Subcutaneous abdominal adipose tissue (tissue), 5 donors: ENCODE measurements around the gene UNKL.

ENCODE experiments used
- H3K27ac ChIP-seq: one replicate; pipeline ENCODE4 v1.7.0; 2013; ENCODE audit warnings: low read depth, mild to moderate bottlenecking, inconsistent platforms, low read length, moderate library complexity
- H3K27me3 ChIP-seq, 5 donors: one replicate each; pipeline ENCODE4 v1.7.0; 2013; ENCODE audit warnings: low read length in 5 of 5, inconsistent platforms in 1 of 5; ENCODE audit not compliant: control insufficient read depth in 5 of 5, insufficient read depth in 4 of 5
- H3K36me3 ChIP-seq, 5 donors: one replicate each; pipeline ENCODE4 v1.7.0; 2013; ENCODE audit warnings: low read length in 5 of 5; ENCODE audit not compliant: control insufficient read depth in 5 of 5, insufficient read depth in 5 of 5
- H3K4me1 ChIP-seq, 5 donors: one replicate each; pipeline ENCODE4 v1.7.0; 2013; ENCODE audit warnings: low read length in 5 of 5, mild to moderate bottlenecking in 3 of 5, moderate library complexity in 1 of 5; ENCODE audit not compliant: control insufficient read depth in 5 of 5, insufficient read depth in 5 of 5
- H3K4me3 ChIP-seq, 5 donors: one replicate each; pipeline ENCODE4 v1.7.0; 2013; ENCODE audit warnings: low read length in 5 of 5, low read depth in 1 of 5
- H3K9ac ChIP-seq, 5 donors: one replicate each; pipeline ENCODE4 v1.7.0; 2013; ENCODE audit warnings: low read length in 5 of 5, mild to moderate bottlenecking in 4 of 5, moderate library complexity in 3 of 5
- H3K9me3 ChIP-seq, 5 donors: one replicate each; pipeline ENCODE4 v1.7.0; 2013; ENCODE audit warnings: low read length in 5 of 5; ENCODE audit not compliant: control insufficient read depth in 5 of 5
- donor health status: healthy.
- donor health status: healthy.
- donor health status: healthy.
- donor health status: healthy.
- donor health status: healthy.

Gene UNKL

GRCh38 chr16:1313721-1314369 lies 100.7 kb downstream of the UNKL start:
- H3K9ac ChIP-seq, result no peak overlapping the region
- no peaks in the 10 kb centered on the region for H3K9me3 ChIP-seq
- no peak overlapping the region for H3K27ac ChIP-seq
- no peaks in the 10 kb centered on the region for H3K27me3 ChIP-seq
- H3K4me3 ChIP-seq, result no peak overlapping the region
- peaks cover 14 to 43% (median 33%) of the 10 kb centered on the region in 5 donors for H3K4me1 ChIP-seq
- H3K36me3 ChIP-seq, result peaks cover 0 to 61% (median 57%) of the 10 kb centered on the region in 5 donors
